Activated CD4-positive, alpha-beta T cell treated with anti-CD3 and anti-CD28 coated beads, Interleukin-2, Interleukin-6, amounts not matched to agents 100 ng/mL and 50 ng/mL, durations not matched to agents 16 hours and 8 hours (primary cell): Measurements from ENCODE around the gene RNPEPL1.

Experiments
- DNase-seq: peaks from one replicate; pipeline ENCODE4 v3.0.0-alpha.2; 2020

The RNPEPL1 gene

DNA sequence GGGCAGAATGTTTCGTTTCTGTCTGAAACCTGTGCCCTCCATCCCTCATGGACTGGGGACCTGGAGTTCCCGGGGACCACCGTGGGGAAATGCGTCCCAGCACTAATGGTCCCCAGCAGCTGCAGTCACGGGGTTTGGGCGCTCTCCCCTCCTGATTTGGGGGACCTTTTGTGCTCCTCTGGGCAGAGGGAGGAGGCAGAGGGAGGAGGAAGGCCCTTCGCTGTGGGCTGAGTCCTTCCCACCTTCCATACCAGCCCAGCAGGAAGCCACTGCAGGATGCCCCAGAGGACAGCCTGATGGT is 60.2 kb downstream of the RNPEPL1 start:
- DNase-seq: no peak

DNA sequence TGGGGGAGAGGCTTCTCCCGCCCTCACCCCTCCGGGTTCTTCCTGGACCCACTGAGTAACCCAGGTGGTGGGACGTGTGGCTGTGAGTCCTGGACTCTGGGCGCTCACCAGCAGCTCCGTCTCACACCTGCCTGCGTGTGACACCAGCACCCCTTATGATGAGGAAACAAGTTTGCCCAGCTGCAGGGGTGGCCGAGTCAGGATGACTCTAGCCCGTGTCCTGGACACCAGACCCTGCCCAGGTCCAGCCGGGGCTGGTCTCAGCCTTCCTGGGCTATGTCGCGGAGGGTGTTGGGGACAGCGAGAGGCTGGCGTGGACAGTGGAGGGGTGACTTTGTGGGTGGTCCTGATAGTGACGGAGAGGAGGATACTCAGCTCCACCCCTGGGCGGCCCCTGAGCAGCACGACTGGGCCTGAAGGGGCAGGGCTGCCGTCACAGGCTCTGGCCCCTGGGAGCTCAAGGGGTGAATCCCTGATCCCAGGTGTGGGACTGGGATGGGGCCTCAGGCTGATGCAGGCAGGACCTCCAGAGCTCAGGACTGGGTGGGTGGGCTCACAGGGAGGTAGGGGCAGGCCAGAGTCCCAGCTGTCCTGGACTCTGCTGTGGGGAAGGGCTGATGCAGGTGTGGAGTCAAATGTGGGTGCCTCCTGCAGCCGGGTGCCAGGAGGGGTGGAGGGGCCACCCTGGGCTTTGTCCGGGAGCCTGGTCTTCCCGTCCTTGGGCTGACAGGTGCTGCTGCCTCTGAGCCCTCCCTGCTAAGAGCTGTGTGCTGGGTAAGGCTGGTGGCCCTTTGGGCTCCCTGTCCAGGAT is 60.7 kb downstream of the RNPEPL1 start:
- no peak for DNase-seq

DNA sequence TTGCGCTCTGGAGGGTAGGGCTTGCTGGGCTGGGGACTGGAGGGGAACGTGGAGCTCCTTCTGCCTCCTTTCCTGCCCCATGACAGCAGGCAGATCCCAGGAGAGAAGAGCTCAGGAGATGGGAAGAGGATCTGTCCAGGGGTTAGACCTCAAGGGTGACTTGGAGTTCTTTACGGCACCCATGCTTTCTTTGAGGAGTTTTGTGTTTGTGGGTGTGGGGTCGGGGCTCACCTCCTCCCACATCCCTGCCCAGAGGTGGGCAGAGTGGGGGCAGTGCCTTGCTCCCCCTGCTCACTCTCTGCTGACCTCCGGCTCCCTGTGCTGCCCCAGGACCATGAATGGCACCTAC is 61.3 kb downstream of the RNPEPL1 start:
- DNase-seq: no peak

DNA sequence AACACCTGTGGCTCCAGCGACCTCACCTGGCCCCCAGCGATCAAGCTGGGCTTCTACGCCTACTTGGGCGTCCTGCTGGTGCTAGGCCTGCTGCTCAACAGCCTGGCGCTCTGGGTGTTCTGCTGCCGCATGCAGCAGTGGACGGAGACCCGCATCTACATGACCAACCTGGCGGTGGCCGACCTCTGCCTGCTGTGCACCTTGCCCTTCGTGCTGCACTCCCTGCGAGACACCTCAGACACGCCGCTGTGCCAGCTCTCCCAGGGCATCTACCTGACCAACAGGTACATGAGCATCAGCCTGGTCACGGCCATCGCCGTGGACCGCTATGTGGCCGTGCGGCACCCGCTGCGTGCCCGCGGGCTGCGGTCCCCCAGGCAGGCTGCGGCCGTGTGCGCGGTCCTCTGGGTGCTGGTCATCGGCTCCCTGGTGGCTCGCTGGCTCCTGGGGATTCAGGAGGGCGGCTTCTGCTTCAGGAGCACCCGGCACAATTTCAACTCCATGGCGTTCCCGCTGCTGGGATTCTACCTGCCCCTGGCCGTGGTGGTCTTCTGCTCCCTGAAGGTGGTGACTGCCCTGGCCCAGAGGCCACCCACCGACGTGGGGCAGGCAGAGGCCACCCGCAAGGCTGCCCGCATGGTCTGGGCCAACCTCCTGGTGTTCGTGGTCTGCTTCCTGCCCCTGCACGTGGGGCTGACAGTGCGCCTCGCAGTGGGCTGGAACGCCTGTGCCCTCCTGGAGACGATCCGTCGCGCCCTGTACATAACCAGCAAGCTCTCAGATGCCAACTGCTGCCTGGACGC is 61.9 kb downstream of the RNPEPL1 start:
- DNase-seq: no peak
